Keratinocyte (primary cell): ENCODE data around the gene CACNA1I. TPM values are rescaled to one million over a fixed set of nuclear protein-coding genes. Genes with fewer than 3 reads are reported as not detected.

ENCODE experiments used
- DNase-seq: peaks from one replicate; pipeline ENCODE4 v3.0.0-alpha.2; 2011; ENCODE audit warnings: low read depth, missing footprints, low spot score
- FAIRE-seq: peaks from 2 replicates; lab custom pipeline; 2011; peaks lifted over from hg19 to GRCh38; lab: Jason Lieb, UNC
- H2AFZ ChIP-seq: 2 replicates; pipeline ENCODE4 v1.6.0; 2012; ENCODE audit warnings: low read length, control low read depth, inconsistent platforms; ENCODE audit not compliant: control insufficient read depth
- H3K27ac ChIP-seq: 2 replicates; pipeline ENCODE4 v1.5.1; 2011; ENCODE audit warnings: low read length; ENCODE audit not compliant: control insufficient read depth, insufficient read depth
- H3K27me3 ChIP-seq: 3 replicates; pipeline ENCODE4 v1.6.0; 2011; ENCODE audit warnings: low read length; ENCODE audit not compliant: control insufficient read depth, insufficient read depth; ENCODE audit errors: extremely low read depth
- H3K36me3 ChIP-seq, 2 experiments: 2 replicates in 1 of 2; 3 replicates in 1 of 2; pipeline ENCODE4 v1.5.1; 2011; ENCODE audit warnings: low read length in 2 of 2, mild to moderate bottlenecking in 1 of 2; ENCODE audit not compliant: control insufficient read depth in 2 of 2, insufficient read depth in 2 of 2; ENCODE audit errors: extremely low read depth in 1 of 2
- H3K4me1 ChIP-seq: 3 replicates; pipeline ENCODE4 v1.5.1; 2011; ENCODE audit warnings: low read length; ENCODE audit not compliant: control insufficient read depth, insufficient read depth; ENCODE audit errors: extremely low read depth
- H3K4me2 ChIP-seq: 3 replicates; pipeline ENCODE4 v1.6.0; 2011; ENCODE audit warnings: low read depth, low read length; ENCODE audit not compliant: control insufficient read depth, insufficient read depth; ENCODE audit errors: extremely low read depth
- H3K4me3 ChIP-seq, 3 experiments: fragments of 200-600 bp in 1 of 3; sonication (generic) in 1 of 3; 2 replicates in 2 of 3; 3 replicates in 1 of 3; pipeline ENCODE4 v1.5.1; 2011 to 2016; ENCODE audit warnings: low read length in 3 of 3, mild to moderate bottlenecking in 3 of 3, control low read depth in 2 of 3, inconsistent platforms in 1 of 3, low read depth in 1 of 3, mixed read lengths in 1 of 3, mixed run types in 1 of 3, moderate library complexity in 1 of 3; ENCODE audit not compliant: control insufficient read depth in 2 of 3, insufficient read depth in 2 of 3; ENCODE audit errors: extremely low read depth in 1 of 3
- H3K79me2 ChIP-seq: 2 replicates; pipeline ENCODE4 v1.6.0; 2012; ENCODE audit warnings: low read length; ENCODE audit not compliant: control insufficient read depth, insufficient read depth
- H3K9ac ChIP-seq: 3 replicates; pipeline ENCODE4 v1.6.0; 2011; ENCODE audit warnings: low read length; ENCODE audit not compliant: control insufficient read depth, insufficient read depth; ENCODE audit errors: extremely low read depth
- H3K9me1 ChIP-seq: 3 replicates; pipeline ENCODE4 v1.6.0; 2011; ENCODE audit warnings: low read length; ENCODE audit not compliant: control insufficient read depth, insufficient read depth; ENCODE audit errors: extremely low read depth
- H3K9me3 ChIP-seq: 2 replicates; pipeline ENCODE4 v1.5.1; 2012; ENCODE audit warnings: low read depth, low read length; ENCODE audit not compliant: control insufficient read depth
- H4K20me1 ChIP-seq: 3 replicates; pipeline ENCODE4 v1.6.0; 2011; ENCODE audit warnings: low read length; ENCODE audit not compliant: control insufficient read depth, insufficient read depth; ENCODE audit errors: extremely low read depth
- EZH2 ChIP-seq: IDR thresholded peaks from one replicate; pipeline ENCODE4 v1.6.1; 2012; ENCODE audit warnings: inconsistent platforms, mild to moderate bottlenecking, low read length, moderate library complexity
- dilution Hi-C: fragments of 300-500 bp; cut with MboI; formaldehyde crosslinking; loops from one replicate; pipeline ENCODE4 v1.7.0; 2020; ENCODE audit warnings: low sequenced_read_pairs; ENCODE audit not compliant: extremely low pct_ligation_motif_present
- polyA plus RNA-seq, 5 experiments: library from polyadenylated mRNA; depleted of rRNA in 3 of 5; stranded (reverse) in 3 of 5; stranded (forward) in 1 of 5; unstranded in 1 of 5; fragments of >200 nt; gene quantifications; 1 replicate in 1 of 5; 2 replicates in 3 of 5; 3 replicates in 1 of 5; pipeline versions ENCODE4 v1.2.1 to v1.2.3, GENCODE V29; 2011 to 2012; ENCODE audit warnings: missing spikeins in 2 of 5, low read depth in 1 of 5, low replicate concordance in 1 of 5
- TF ChIP-seq, protein P1 (sequence below), 3 experiments: IDR thresholded peaks in 1 of 3; conservative IDR thresholded peaks in 1 of 3; optimal IDR thresholded peaks in 1 of 3; 2 replicates in 2 of 3; 3 replicates in 1 of 3; pipeline versions ENCODE3 to v1.5.1; 2011; ENCODE audit warnings: low read length in 3 of 3, mild to moderate bottlenecking in 3 of 3, moderate library complexity in 2 of 3, control low read depth in 1 of 3, inconsistent platforms in 1 of 3; ENCODE audit not compliant: insufficient read depth in 2 of 3; ENCODE audit errors: extremely low read depth in 1 of 3

Gene CACNA1I
- polyA plus RNA-seq, 1 donor (not counting 4 experiments of a cell fraction or from before 2014, with no cell fraction given) = not detected

DNA sequence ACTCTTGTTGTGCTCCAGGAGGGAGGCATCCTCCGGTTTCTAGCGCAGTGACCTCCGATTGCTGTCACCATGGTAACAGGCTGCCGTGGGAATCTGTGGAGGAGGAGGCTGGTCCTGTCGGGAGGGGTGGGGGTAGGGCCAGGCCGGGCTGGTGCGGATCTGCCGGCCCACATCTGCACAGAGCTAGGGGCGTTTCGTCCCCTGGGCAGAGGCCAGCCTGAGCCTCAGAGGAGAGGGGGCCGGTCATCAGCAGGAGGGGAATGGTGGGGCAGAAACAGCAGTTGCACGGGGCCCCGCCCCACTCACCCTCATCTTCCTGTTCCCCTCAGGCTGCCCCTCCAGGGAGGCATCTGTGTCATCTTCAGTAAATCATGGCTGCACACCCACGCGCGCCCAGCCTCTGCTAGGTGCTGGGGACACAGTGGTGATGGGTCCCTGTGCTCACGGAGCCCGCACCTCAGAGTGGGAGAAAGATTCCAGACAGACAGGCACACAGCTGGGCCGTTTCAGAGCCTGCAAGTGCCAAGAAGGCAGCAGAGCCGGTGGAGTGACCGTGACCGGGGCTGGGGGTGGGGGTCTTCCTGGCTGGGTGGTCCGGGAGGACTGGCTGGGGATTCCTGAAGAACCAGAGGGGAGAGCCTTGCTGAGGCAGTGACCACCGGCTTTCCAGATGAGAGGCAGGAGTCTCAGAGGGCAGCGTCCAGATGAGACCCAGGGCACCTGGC is 120.5 kb downstream of the CACNA1I start:
- Histone ChIP-seq H4K20me1 (peaks cover 3% of the 10 kb centered on the region), H3K79me2 (no peaks in the 10 kb centered on the region), H3K4me3 (no peak overlapping the region), H3K27ac (no peak overlapping the region), H3K4me1 (no peaks in the 10 kb centered on the region), H3K9ac (no peak overlapping the region), H3K4me2 (no peak overlapping the region), H3K27me3 (peaks cover 60% of the 10 kb centered on the region), H3K9me3 (no peaks in the 10 kb centered on the region), H3K36me3 (no peaks in the 10 kb centered on the region), H2AFZ (no peak overlapping the region), H3K9me1 (no peaks in the 10 kb centered on the region)
- DNase-seq (no peak), FAIRE-seq (no peak)
- dilution Hi-C loops = no loop called here
- no peak for TF ChIP-seq EZH2
- TF ChIP-seq, protein P1, sequence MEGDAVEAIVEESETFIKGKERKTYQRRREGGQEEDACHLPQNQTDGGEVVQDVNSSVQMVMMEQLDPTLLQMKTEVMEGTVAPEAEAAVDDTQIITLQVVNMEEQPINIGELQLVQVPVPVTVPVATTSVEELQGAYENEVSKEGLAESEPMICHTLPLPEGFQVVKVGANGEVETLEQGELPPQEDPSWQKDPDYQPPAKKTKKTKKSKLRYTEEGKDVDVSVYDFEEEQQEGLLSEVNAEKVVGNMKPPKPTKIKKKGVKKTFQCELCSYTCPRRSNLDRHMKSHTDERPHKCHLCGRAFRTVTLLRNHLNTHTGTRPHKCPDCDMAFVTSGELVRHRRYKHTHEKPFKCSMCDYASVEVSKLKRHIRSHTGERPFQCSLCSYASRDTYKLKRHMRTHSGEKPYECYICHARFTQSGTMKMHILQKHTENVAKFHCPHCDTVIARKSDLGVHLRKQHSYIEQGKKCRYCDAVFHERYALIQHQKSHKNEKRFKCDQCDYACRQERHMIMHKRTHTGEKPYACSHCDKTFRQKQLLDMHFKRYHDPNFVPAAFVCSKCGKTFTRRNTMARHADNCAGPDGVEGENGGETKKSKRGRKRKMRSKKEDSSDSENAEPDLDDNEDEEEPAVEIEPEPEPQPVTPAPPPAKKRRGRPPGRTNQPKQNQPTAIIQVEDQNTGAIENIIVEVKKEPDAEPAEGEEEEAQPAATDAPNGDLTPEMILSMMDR (optimal IDR thresholded peaks at IDR 0.05 in 1 of 3, IDR thresholded peaks at IDR 0.05 in 1 of 3, conservative IDR thresholded peaks at IDR 0.05 in 1 of 3; ENCODE audit: extremely low read depth in 1 of 3, insufficient read depth in 2 of 3, low read length in 3 of 3) = no peak

DNA sequence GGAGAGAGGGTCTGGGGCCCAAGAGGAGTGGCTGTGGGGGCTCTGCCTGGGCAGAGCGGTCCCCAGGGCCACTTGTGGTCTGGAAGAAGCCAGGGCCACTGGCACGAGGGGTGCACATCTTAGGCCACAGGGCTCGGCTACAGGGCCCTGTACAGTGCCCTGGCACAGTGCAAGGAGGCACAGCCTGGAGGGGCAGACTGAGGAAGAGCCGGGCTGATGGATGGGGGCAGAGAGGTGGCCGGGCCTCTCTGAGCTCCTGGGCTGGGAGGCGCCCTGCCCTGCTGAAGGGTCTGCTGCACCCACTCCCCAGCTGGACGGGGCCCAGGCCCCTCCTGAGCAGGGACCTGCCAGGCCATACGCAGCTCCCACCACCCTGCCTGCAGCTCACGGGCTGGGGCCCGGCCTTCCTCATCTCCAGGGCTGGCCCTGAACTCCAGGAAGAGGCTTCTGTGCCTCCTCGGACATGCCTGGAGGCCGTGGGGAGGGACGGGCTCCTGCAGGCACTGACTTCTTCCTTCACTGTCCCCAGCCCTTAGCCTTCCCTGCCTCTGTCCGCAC is 123.5 kb downstream of the CACNA1I start:
- Histone ChIP-seq H4K20me1 (peaks cover 3% of the 10 kb centered on the region), H3K27me3 (peaks cover 33% of the 10 kb centered on the region), H3K9ac (no peak overlapping the region), H3K9me1 (no peaks in the 10 kb centered on the region), H3K4me2 (no peak overlapping the region), H3K4me1 (no peaks in the 10 kb centered on the region), H3K79me2 (no peaks in the 10 kb centered on the region), H3K9me3 (no peaks in the 10 kb centered on the region), H3K36me3 (no peaks in the 10 kb centered on the region), H3K4me3 (no peak overlapping the region), H2AFZ (no peak overlapping the region), H3K27ac (no peak overlapping the region)
- DNase-seq = no peak
- dilution Hi-C loops = no loop called here
- FAIRE-seq = no peak
- no peak for TF ChIP-seq EZH2
- TF ChIP-seq, protein P1 (optimal IDR thresholded peaks at IDR 0.05 in 1 of 3, IDR thresholded peaks at IDR 0.05 in 1 of 3, conservative IDR thresholded peaks at IDR 0.05 in 1 of 3; ENCODE audit: extremely low read depth in 1 of 3, insufficient read depth in 2 of 3, low read length in 3 of 3) = no peak
